Vein endothelial cell (primary cell): Measurements from ENCODE around the gene B9D2. TPM values are rescaled to one million over a fixed set of nuclear protein-coding genes. Genes with fewer than 3 reads are reported as not detected.

ENCODE experiments used
- total RNA-seq: library from RNA; depleted of rRNA; stranded (reverse); fragments of >200 nt; gene quantifications from 2 replicates; pipeline ENCODE4 v1.2.3, GENCODE V29; 2012

Gene B9D2, protein sequence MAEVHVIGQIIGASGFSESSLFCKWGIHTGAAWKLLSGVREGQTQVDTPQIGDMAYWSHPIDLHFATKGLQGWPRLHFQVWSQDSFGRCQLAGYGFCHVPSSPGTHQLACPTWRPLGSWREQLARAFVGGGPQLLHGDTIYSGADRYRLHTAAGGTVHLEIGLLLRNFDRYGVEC
- 7.8 and 8.2 TPM in 2 replicates for total RNA-seq

DNA sequence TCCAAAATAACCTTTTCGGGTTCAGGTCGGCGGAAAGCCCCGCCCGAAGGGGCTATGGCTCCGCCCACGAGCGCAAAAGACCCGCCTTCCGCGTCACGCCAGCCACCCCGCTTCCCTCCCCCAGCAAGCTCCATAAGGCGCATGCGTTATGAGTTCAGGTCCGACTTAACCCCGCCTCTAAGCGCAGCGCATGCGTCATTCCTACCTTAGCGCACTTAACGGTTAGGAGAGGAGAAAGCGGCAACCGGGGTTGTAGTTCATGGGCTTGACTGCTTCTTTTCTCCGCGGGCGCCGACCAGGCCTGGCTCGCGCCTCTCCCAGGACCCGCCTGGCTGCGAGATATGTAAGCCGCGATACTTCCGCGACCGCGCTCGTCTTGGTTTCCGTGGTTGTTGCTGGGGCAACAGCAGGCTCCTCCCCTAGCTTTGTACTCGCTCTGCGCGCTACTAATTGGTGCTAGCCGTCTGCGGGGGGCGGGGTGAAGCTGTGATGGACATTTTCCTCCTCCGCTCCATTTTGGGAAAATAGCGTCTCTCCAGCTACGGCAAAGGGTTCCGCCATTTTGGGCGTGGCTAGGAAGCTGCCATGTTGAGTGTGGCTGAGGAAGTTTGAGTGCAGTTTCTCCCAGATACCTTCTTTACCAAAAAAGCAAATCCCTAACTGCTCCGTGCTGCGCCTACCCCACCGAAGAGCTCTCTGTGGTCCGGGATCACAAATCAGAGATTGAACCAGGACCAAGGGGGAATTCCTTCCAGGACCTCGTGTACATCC is at the start of gene B9D2:
Gene B9D2, minus strand, starts transcription at position 397 of the 771 bp plus-strand sequence. CDS start 630 bp downstream, outside the sequence.

DNA sequence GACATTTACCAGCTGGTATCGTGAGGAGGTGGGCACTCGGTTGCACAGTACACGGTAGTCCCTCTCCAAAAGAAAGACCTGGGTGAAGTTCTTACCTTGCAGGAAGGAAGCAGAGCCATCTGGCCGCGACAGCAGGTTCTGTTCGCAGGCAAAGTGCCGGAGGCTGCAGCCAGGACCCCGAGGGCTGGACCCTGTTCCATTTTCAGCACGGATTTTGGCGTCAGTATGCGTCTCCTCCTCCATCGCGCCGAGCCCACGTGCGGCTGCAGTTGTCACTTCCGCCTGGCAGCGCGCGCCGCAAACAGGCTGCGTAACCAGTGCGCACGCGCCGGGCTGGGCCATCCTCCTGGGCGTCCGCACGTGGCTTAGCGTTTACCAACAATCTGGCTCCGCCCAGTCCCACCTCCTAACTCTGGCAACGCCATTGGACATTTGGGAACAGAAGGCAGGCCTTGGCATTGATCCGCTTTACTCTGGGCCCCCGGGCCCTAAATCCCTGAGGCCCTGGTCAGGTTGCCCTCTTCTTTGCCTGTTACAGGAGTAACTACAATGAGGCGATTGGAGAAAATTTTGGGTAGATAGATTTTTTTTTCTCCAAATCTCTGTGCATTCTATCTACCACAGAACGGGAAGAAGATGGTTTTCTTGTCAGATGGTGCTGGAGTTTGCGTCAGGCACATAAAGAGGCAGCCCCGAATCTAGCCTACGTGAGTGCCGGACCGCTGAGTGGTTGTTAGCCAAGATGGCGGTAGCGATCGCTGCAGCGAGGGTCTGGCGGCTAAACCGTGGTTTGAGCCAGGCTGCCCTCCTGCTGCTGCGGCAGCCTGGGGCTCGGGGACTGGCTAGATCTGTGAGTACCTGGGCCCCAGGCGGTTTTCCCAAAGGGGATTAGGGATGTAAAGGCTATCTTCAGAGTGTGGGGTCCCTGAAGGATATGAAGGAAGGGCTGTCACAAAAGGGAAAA is 33.4 kb upstream of the B9D2 start, which contains the start of the genes BCKDHA and EXOSC5:
Gene BCKDHA, plus strand, starts transcription at position 733 of the 964 bp plus-strand sequence. Its CDS starts 10 bp downstream, at position 743.
Gene EXOSC5, minus strand, starts transcription at position 274 of the 964 bp plus-strand sequence. Its CDS starts 31 bp downstream, at position 243.

DNA sequence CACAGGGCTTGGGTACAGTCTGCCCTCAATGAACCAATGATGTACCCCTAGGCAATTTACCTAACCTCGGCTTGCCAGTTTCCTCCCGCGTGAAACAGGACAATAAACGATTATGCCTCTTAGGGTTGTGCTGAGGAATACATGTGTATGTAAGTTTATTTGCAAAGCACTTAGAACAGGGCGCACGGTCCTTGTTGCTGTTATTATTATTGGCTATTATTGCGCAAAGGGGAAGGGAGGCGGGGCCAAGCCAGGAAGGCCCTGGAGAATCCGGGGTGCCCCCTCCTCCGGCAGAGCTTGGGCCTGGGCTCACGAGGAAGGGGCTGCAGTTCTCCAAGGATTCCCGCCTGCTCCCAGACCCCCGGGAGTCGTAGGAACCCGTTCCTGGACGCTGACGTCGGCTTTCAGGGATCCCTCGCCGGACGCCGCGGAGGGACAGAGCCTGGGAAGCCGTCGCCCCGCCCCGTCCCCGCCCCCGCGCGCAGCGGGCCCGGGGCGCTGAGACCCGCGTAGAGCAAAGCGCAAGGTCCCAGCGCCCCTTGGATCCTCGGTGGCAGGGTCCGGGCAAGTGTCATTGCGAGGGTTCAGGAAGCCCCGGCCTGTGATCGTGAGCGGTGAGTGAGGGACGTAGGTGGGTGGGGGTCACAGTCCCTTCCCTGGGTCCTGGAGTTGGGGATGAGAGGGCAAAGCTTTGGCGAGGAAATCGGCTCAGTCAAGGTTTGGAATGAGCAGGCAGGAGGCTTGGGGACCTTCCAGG is 12.5 kb upstream of the B9D2 start, which contains the start of gene TMEM91:
Gene TMEM91, plus strand, starts transcription at position 293 of the 757 bp plus-strand sequence. CDS start 1,777 bp downstream, outside the sequence.

DNA sequence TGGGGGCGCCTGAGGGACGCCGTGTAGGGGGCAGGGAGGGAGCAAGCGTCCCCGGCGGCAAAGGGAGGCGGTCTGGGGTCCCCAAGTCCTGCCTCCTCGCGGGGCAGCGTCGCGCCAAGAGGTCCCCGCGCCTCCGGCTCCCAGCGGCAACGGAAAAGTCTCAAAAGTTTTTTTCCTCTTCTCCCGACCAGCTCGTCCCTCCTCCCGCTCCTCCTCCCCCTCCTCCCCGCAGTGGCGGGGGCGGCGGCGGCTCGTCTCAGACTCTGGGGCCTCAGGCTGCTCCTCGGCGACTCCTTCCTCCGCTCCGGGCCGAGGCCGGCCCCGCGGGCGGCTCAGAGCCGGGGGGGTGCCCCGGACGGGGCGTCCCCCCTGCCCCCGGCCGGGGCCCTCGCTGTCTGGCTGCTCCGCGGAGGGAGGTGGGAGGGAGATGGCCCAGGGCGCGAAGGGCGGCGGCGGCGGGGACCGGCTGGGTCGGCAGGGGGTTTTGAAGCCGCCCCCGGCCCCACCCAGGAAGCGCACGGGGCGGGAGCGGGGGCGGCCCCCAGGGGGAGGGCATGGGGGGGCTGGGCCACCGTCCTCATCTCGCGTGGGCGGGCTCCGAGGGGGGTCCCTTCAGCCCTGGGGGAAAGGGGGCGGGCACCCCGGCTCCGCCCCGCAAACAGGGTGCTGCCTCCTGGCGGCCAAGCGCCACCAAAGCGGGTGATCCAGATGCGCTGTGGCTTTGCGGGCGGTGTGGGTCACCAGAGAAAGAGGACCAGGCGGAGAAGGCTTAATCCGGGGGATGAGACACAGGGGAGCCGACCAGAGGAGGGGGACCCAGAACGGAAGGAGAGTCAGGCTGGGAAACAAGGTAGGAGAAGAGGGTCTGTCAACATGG is 10.2 kb downstream of the B9D2 start, which contains the start of gene TGFB1:
Gene TGFB1, minus strand, starts transcription at position 457 of the 877 bp plus-strand sequence. CDS start 878 bp downstream, outside the sequence.

DNA sequence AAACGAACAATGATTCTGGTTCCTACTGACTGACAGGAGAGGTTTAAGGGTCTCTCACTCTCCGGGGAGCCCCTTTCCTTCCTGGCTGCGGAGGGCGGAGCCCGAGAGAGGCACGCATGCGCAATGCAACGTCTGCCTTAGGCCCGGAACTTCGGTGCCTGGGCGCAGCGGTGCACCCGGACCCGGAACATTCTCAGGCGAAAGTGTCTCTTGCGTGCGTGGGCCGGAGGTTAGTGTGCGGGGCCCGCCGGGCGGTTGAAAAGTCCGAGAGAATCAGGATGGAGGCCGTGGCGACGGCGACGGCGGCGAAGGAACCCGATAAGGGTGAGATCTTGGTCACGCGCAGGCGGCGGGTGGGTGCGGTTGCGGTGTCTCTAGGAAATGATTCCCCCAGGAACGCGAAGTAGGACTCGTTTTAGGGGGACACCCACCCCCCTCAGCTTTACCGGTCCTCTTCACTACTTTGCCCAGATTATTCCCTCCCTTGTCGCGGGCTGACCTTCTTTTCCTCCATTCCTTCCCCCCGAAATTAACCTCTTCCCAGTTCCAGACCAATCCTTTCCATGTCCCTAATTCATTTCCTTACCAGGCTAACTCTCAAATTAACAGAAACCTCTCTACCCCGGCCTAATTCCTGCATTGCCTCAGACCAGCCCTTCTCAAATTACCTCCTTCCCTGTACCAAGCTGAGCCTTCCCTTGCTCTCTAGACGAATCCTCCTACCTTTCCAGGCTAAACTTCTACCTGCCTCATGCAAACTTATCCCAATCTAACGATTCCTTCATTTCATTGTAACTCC is 53.7 kb downstream of the B9D2 start, which contains the start of gene CCDC97:
Gene CCDC97, plus strand, starts transcription at position 140 of the 799 bp plus-strand sequence. Its CDS starts 139 bp downstream, at position 279.

Other genes starting within 250 kb of the B9D2 start
- not detected in 2 replicates for gene CYP2F1, start 249.7 kb downstream of the B9D2 start, total RNA-seq
- 1.2 and 2.0 TPM in 2 replicates for gene CYP2S1, start 170.9 kb downstream of the B9D2 start, total RNA-seq
- 220 and 319 TPM in 2 replicates for gene AXL, start 144.9 kb downstream of the B9D2 start, total RNA-seq
- 160 and 163 TPM in 2 replicates for gene HNRNPUL1, start 99.8 kb downstream of the B9D2 start, total RNA-seq
- 13.4 and 15.4 TPM in 2 replicates for gene CCDC97, start 54.0 kb downstream of the B9D2 start, total RNA-seq
- 37.7 and 72.5 TPM in 2 replicates for gene TGFB1, start 10.2 kb downstream of the B9D2 start, total RNA-seq
- 8.6 and 12.4 TPM in 2 replicates for gene TMEM91, start 12.4 kb upstream of the B9D2 start, total RNA-seq
- 19.6 and 21.9 TPM in 2 replicates for gene EXOSC5, start 33.2 kb upstream of the B9D2 start, total RNA-seq
- gene BCKDHA, start 33.7 kb upstream of the B9D2 start, total RNA-seq = 29.0 and 68.3 TPM in 2 replicates
- 5.1 and 5.9 TPM in 2 replicates for gene B3GNT8, start 63.2 kb upstream of the B9D2 start, total RNA-seq
- 48.1 and 52.3 TPM in 2 replicates for gene DMAC2, start 75.8 kb upstream of the B9D2 start, total RNA-seq
- not detected in 2 replicates for gene ERICH4, start 79.0 kb upstream of the B9D2 start, total RNA-seq
- gene CEACAM21, start 212.0 kb upstream of the B9D2 start, total RNA-seq = 4.9 and 12.2 TPM in 2 replicates